SK-N-SH treated with all-trans-retinoic acid at 6 μM for 48 hours (cell line): ENCODE data around the gene PRRC2B.

ENCODE experiments used
- ATAC-seq: fragments of 200-7000 bp; cut with Tn5 transposase; 3 replicates; pipeline ENCODE4 v1.9.1; 2020; ENCODE audit warnings: mild to moderate bottlenecking, moderate library complexity
- BACH2 ChIP-seq: fragments of 250-450 bp; sonication (Bioruptor Pico); IDR thresholded peaks from 2 replicates; pipeline ENCODE4 v1.9.0; 2021; ENCODE audit warnings: mild to moderate bottlenecking, borderline replicate concordance
- ESRRG ChIP-seq: fragments of 250-450 bp; sonication (Bioruptor Pico); IDR thresholded peaks from 2 replicates; pipeline ENCODE4 v1.6.1; 2021; ENCODE audit warnings: mild to moderate bottlenecking
- GLIS3 ChIP-seq: fragments of 250-450 bp; sonication (Bioruptor Pico); IDR thresholded peaks from 2 replicates; pipeline ENCODE4 v1.5.0; 2020; ENCODE audit warnings: mild to moderate bottlenecking, moderate library complexity
- OSR1 ChIP-seq: fragments of 250-450 bp; sonication (Bioruptor Pico); IDR thresholded peaks from 2 replicates; pipeline ENCODE4 v1.8.0; 2022; ENCODE audit warnings: moderate library complexity, mild to moderate bottlenecking, inconsistent platforms
- RARB ChIP-seq: fragments of 250-450 bp; sonication (Bioruptor Pico); IDR thresholded peaks from 2 replicates; pipeline ENCODE4 v1.8.0; 2021; ENCODE audit warnings: mild to moderate bottlenecking, moderate library complexity
- ZC3H10 ChIP-seq: fragments of 250-450 bp; sonication (Bioruptor Pico); IDR thresholded peaks from 2 replicates; pipeline ENCODE4 v1.5.1; 2021; ENCODE audit warnings: mild to moderate bottlenecking, moderate library complexity
- ZFP3 ChIP-seq: fragments of 250-450 bp; sonication (Bioruptor Pico); IDR thresholded peaks from 2 replicates; pipeline ENCODE4 v1.5.0; 2020; ENCODE audit warnings: mild to moderate bottlenecking, moderate library complexity
- ZFP30 ChIP-seq: fragments of 450-650 bp; formaldehyde crosslinking; IDR thresholded peaks from 2 replicates; pipeline ENCODE4 v1.5.0; 2022; ENCODE audit warnings: mild to moderate bottlenecking, moderate library complexity
- ZNF70 ChIP-seq: fragments of 450-650 bp; formaldehyde crosslinking; IDR thresholded peaks from 2 replicates; pipeline ENCODE4 v1.5.0; 2020; ENCODE audit warnings: mild to moderate bottlenecking, moderate library complexity
- ZNF8 ChIP-seq: fragments of 450-650 bp; formaldehyde crosslinking; IDR thresholded peaks from 2 replicates; pipeline ENCODE4 v1.5.0; 2020; ENCODE audit warnings: mild to moderate bottlenecking, moderate library complexity
- TF ChIP-seq, protein P1 (sequence below): fragments of 250-450 bp; sonication (Bioruptor Pico); IDR thresholded peaks from 2 replicates; pipeline ENCODE4 v1.5.1; 2021; ENCODE audit warnings: mild to moderate bottlenecking, moderate library complexity
- TF ChIP-seq, protein P2 (sequence below): fragments of 250-450 bp; sonication (Bioruptor Pico); IDR thresholded peaks from 2 replicates; pipeline ENCODE4 v1.8.0; 2020; ENCODE audit warnings: mild to moderate bottlenecking, moderate library complexity, borderline replicate concordance
- TF ChIP-seq, protein P3 (sequence below): fragments of 250-450 bp; sonication (Bioruptor Pico); IDR thresholded peaks from 2 replicates; pipeline ENCODE4 v1.5.1; 2020; ENCODE audit warnings: low read depth, mild to moderate bottlenecking, moderate library complexity
- TF ChIP-seq, protein P4 (sequence below): fragments of 250-450 bp; sonication (Bioruptor Pico); IDR thresholded peaks from 2 replicates; pipeline ENCODE4 v1.8.0; 2021; ENCODE audit warnings: low read depth, mild to moderate bottlenecking, moderate library complexity, borderline replicate concordance
- TF ChIP-seq, protein P5 (sequence below): fragments of 250-450 bp; sonication (Bioruptor Pico); IDR thresholded peaks from 2 replicates; pipeline ENCODE4 v1.5.0; 2020; ENCODE audit warnings: mild to moderate bottlenecking, moderate library complexity

Gene PRRC2B

DNA sequence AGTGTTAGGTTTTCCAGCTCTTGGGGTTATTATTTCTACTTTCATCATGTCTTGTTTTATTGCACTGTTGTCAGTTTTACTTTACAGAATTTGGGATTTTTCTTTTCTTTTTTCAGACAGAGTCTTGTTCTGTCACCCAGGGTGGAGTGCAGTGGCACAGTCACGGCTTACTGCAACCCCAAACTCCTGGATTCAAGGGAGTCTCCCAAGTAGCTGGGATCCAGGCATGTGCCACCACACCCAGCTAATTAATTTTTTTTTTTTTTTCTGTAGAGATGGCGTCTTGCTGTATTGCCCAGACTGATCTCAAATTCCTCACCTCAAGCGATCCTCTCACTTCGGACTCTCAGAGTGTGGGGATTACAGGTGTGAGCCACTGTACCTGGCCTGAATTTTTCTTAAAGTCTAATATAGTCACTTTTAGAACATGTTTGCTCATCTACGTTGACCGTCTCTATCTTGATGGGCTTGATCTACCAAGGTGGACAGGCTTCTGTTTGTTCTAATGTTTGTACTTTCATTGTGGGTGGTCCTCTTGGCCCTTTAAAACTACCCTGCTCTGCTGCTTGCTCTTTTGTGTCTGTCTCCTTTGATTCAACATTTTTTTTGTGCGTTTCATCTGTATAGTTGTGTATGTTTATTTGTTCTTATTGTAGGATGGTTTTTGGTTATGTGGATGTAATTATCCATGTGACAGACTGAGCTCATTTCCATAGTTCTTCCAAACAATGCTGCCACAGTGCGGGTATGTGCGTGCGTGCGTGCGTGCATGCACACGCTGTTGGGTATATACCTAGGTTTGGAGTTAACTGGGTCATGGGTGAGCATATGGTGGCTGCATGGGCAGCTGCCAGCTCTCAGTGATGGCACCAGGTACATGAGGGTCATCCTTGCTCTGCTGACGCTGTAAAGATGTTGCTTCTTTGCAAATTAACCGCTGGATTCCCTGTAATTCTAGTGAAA lies 18.1 kb downstream of the PRRC2B start:
- TF ChIP-seq GLIS3 (CRISPR knock-in tag) (no peak), ZFP3 (CRISPR knock-in tag) (no peak), OSR1 (CRISPR knock-in tag) (no peak), ESRRG (no peak), ZNF70 (CRISPR knock-in tag) (no peak), ZFP30 (no peak), RARB (CRISPR knock-in tag) (no peak), ZNF8 (CRISPR knock-in tag) (no peak), BACH2 (CRISPR knock-in tag) (no peak), ZC3H10 (CRISPR knock-in tag) (no peak)
- TF ChIP-seq, protein P1, sequence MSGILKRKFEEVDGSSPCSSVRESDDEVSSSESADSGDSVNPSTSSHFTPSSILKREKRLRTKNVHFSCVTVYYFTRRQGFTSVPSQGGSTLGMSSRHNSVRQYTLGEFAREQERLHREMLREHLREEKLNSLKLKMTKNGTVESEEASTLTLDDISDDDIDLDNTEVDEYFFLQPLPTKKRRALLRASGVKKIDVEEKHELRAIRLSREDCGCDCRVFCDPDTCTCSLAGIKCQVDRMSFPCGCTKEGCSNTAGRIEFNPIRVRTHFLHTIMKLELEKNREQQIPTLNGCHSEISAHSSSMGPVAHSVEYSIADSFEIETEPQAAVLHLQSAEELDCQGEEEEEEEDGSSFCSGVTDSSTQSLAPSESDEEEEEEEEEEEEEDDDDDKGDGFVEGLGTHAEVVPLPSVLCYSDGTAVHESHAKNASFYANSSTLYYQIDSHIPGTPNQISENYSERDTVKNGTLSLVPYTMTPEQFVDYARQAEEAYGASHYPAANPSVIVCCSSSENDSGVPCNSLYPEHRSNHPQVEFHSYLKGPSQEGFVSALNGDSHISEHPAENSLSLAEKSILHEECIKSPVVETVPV (CRISPR knock-in tag), result no peak
- TF ChIP-seq, protein P2, sequence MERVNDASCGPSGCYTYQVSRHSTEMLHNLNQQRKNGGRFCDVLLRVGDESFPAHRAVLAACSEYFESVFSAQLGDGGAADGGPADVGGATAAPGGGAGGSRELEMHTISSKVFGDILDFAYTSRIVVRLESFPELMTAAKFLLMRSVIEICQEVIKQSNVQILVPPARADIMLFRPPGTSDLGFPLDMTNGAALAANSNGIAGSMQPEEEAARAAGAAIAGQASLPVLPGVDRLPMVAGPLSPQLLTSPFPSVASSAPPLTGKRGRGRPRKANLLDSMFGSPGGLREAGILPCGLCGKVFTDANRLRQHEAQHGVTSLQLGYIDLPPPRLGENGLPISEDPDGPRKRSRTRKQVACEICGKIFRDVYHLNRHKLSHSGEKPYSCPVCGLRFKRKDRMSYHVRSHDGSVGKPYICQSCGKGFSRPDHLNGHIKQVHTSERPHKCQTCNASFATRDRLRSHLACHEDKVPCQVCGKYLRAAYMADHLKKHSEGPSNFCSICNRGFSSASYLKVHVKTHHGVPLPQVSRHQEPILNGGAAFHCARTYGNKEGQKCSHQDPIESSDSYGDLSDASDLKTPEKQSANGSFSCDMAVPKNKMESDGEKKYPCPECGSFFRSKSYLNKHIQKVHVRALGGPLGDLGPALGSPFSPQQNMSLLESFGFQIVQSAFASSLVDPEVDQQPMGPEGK (CRISPR knock-in tag), result no peak
- TF ChIP-seq, protein P3, sequence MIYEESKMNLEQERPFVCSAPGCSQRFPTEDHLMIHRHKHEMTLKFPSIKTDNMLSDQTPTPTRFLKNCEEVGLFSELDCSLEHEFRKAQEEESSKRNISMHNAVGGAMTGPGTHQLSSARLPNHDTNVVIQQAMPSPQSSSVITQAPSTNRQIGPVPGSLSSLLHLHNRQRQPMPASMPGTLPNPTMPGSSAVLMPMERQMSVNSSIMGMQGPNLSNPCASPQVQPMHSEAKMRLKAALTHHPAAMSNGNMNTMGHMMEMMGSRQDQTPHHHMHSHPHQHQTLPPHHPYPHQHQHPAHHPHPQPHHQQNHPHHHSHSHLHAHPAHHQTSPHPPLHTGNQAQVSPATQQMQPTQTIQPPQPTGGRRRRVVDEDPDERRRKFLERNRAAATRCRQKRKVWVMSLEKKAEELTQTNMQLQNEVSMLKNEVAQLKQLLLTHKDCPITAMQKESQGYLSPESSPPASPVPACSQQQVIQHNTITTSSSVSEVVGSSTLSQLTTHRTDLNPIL (CRISPR knock-in tag), result no peak
- TF ChIP-seq, protein P4, sequence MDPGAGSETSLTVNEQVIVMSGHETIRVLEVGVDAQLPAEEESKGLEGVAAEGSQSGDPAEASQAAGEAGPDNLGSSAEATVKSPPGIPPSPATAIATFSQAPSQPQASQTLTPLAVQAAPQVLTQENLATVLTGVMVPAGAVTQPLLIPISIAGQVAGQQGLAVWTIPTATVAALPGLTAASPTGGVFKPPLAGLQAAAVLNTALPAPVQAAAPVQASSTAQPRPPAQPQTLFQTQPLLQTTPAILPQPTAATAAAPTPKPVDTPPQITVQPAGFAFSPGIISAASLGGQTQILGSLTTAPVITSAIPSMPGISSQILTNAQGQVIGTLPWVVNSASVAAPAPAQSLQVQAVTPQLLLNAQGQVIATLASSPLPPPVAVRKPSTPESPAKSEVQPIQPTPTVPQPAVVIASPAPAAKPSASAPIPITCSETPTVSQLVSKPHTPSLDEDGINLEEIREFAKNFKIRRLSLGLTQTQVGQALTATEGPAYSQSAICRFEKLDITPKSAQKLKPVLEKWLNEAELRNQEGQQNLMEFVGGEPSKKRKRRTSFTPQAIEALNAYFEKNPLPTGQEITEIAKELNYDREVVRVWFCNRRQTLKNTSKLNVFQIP (CRISPR knock-in tag), result no peak
- TF ChIP-seq, protein P5, sequence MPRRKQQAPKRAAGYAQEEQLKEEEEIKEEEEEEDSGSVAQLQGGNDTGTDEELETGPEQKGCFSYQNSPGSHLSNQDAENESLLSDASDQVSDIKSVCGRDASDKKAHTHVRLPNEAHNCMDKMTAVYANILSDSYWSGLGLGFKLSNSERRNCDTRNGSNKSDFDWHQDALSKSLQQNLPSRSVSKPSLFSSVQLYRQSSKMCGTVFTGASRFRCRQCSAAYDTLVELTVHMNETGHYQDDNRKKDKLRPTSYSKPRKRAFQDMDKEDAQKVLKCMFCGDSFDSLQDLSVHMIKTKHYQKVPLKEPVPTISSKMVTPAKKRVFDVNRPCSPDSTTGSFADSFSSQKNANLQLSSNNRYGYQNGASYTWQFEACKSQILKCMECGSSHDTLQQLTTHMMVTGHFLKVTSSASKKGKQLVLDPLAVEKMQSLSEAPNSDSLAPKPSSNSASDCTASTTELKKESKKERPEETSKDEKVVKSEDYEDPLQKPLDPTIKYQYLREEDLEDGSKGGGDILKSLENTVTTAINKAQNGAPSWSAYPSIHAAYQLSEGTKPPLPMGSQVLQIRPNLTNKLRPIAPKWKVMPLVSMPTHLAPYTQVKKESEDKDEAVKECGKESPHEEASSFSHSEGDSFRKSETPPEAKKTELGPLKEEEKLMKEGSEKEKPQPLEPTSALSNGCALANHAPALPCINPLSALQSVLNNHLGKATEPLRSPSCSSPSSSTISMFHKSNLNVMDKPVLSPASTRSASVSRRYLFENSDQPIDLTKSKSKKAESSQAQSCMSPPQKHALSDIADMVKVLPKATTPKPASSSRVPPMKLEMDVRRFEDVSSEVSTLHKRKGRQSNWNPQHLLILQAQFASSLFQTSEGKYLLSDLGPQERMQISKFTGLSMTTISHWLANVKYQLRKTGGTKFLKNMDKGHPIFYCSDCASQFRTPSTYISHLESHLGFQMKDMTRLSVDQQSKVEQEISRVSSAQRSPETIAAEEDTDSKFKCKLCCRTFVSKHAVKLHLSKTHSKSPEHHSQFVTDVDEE, result no peak
- no peak for ATAC-seq

DNA sequence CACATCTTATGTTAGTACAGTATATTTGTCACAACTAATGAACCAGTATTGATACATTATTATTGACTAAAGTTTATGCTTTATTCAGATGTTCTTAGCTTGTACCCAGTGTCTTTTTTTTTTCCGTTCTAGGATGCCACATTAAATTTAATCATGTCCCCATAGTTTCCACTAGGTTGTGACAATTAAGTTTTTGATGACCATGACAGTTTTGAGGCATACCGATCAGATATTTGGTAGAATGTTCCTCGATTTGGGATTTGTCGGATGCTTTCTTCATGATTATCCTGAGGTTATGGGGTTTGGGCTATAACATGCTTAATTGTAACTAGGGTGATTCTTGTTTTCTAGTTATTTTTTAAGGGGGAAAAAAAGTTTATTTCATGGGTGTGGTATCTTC lies 22.6 kb downstream of the PRRC2B start:
- TF ChIP-seq, protein P5, result no peak
- TF ChIP-seq GLIS3 (CRISPR knock-in tag), result no peak
- TF ChIP-seq, protein P2 (CRISPR knock-in tag), result no peak
- TF ChIP-seq, all 23 proteins: peak for 0
- ATAC-seq, result no peak
